ENCODE results near the gene WDR46. TPM values are rescaled to one million over a fixed set of nuclear protein-coding genes. Genes with fewer than 3 reads are reported as not detected.

The WDR46 gene
- total RNA-seq, 1 donor from 2014 or later, result 36.3 TPM

DNA sequence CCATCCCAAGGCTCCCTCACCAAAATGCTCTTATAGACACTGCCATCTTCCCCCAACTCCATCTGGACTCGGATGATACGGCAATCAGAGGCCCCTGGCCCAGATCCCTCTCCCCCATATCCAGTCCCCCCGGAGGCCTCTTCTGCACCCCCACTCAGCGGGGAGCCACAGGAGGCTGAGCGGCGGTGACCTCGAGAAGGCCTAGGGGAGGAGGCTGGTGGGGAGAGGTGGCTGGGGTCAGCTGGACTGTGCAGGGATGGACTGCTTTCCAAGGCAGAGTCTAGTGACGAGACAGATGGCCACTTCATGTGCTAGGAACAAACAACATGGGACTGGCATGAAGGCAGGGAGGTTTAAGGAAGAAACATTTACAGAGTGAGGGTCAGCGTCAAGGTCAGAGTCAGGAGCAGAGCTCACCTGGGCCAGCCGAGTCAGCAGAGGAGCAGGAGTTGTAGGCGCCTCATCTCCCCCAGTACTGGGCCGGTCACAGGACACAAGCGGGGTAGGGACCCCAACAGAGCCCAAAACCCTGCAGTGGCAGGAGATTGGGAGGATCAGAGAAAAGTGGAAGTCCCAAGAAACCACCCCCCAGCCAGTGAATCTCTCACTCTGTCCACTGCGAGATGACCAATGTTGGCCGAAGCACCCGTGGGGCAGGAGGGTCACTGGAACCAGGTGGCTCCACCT is 4.1 kb upstream of the WDR46 start:
- H3K36me3 ChIP-seq, result peaks cover 0 to 45% of the 10 kb centered on the region in 2 donors
- no peaks in the 10 kb centered on the region for H3K27me3 ChIP-seq
- H3K4me3 ChIP-seq, result no peak overlapping the region
- no peak overlapping the region for H3K27ac ChIP-seq
- TF ChIP-seq POLR2AphosphoS5 (IDR thresholded peaks at IDR 0.05; ENCODE audit: insufficient read depth in 1 of 2, low read depth in 1 of 2) (no peak), POLR2A (IDR thresholded peaks at IDR 0.05) (no peak)
- TF ChIP-seq, protein P1, sequence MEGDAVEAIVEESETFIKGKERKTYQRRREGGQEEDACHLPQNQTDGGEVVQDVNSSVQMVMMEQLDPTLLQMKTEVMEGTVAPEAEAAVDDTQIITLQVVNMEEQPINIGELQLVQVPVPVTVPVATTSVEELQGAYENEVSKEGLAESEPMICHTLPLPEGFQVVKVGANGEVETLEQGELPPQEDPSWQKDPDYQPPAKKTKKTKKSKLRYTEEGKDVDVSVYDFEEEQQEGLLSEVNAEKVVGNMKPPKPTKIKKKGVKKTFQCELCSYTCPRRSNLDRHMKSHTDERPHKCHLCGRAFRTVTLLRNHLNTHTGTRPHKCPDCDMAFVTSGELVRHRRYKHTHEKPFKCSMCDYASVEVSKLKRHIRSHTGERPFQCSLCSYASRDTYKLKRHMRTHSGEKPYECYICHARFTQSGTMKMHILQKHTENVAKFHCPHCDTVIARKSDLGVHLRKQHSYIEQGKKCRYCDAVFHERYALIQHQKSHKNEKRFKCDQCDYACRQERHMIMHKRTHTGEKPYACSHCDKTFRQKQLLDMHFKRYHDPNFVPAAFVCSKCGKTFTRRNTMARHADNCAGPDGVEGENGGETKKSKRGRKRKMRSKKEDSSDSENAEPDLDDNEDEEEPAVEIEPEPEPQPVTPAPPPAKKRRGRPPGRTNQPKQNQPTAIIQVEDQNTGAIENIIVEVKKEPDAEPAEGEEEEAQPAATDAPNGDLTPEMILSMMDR (IDR thresholded peaks at IDR 0.05), result no peak
- H3K9me3 ChIP-seq, result no peaks in the 10 kb centered on the region
- intact Hi-C loops (cut with DNase I), result no loop called here
- no peak for DNase-seq (ENCODE audit: extremely low spot score in 2 of 2)
- H3K4me1 ChIP-seq, result peaks cover 36% of the 10 kb centered on the region

DNA sequence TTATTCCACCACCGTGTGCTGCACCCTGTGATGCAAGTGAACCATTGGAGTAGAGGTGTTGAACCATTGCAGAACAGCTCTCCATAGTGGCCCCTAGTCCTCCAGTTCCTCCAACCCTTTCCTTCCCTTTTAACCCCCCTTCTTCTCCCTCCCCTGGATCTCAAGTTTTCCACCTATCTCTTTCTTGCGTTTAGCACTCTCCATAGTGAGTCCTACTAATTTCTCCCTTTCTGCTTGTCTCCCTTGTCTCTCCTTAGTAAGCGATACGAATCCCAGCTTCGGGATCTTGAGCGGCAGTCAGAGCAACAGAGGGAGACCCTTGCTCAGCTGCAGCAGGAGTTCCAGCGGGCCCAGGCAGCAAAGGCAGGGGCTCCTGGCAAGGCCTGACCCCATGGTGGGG is 1.4 kb upstream of the WDR46 start:
- Histone ChIP-seq H3K4me3 (peak overlapping the region; percentile 63 to 81), H3K27ac (no peak overlapping the region), H3K27me3 (no peaks in the 10 kb centered on the region), H3K4me1 (peaks cover 28% of the 10 kb centered on the region), H3K9me3 (no peaks in the 10 kb centered on the region), H3K36me3 (peaks cover 0 to 31% of the 10 kb centered on the region in 2 donors)
- DNase-seq (ENCODE audit: extremely low spot score in 2 of 2), result no peak
- intact Hi-C loops (cut with DNase I), result no loop called here
- TF ChIP-seq, protein P1 (IDR thresholded peaks at IDR 0.05), result no peak
- no peak for TF ChIP-seq POLR2AphosphoS5 (IDR thresholded peaks at IDR 0.05; ENCODE audit: insufficient read depth in 1 of 2, low read depth in 1 of 2)
- TF ChIP-seq POLR2A (IDR thresholded peaks at IDR 0.05), result no peak

DNA sequence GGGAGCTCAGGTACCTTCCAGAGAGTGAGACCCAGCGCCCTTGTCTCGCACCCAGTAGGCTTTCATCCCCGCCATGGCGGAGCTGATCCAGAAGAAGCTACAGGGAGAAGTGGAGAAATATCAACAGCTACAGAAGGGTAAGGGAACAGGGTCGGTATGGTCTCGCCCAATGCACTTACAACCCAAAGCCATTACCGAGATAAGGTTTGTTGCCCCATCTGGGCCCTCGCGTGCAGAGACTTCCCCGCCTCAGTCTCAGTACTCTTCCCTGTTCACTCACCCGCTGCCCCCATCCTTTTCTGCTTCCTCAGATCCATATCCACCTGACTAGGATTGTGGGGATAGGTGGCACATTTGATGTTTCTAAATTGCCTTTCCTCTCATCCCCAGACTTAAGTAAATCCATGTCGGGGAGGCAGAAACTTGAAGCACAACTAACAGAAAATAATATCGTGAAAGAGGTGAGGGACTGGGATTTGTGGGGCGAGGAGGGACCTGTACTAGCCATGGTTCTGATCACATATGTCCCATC is 811 bp upstream of the WDR46 start:
- Histone ChIP-seq H3K9me3 (no peaks in the 10 kb centered on the region), H3K27ac (peak overlapping the region; percentile 81), H3K27me3 (no peaks in the 10 kb centered on the region), H3K36me3 (peaks cover 0 to 28% of the 10 kb centered on the region in 2 donors), H3K4me3 (peak overlapping the region; percentile 63 to 81), H3K4me1 (peaks cover 28% of the 10 kb centered on the region)
- TF ChIP-seq, protein P1 (IDR thresholded peaks at IDR 0.05), result no peak
- TF ChIP-seq POLR2AphosphoS5 (IDR thresholded peaks at IDR 0.05; ENCODE audit: insufficient read depth in 1 of 2, low read depth in 1 of 2), result peak in 1 of 2 donors; percentile 4
- DNase-seq (ENCODE audit: extremely low spot score in 2 of 2), result no peak
- intact Hi-C loops (cut with DNase I), result no loop called here

DNA sequence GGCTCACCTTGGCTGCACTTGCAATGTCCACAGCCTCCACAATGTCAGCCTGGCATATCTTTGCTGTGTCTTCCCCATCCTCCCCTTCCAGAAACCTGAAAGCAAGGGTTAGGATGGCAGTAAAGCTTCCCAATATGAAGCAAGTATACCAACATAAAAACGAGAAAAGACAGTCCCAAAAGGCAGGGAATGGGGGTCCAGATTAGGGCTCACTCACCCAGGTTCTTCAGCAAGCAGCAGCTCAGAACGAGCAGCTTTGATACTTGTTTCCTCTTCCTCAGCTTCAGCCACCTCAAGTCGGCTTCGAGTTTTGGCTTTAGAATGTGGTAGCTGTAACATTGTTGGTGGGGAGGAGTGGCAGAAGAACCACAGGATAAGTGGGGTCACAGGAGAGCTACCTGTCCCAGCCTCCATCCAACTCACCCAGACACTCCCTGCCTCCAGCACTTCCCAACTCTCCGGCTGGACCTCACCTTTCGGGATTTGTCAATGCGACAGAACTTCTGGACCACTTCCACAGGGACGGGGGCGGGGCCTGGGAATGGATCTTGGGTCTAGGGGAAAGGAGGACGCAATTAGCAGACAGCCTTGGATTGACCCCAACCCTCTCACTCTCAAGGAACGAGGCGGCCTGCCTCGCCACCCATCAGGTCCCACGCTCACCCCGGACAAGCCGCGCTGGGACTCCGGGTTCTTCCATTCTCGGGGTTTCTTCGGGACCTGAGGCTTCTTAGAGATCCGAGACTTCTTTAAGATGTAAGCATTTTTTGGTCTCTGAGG is 708 bp downstream of the WDR46 start:
- peaks cover 28% of the 10 kb centered on the region for H3K4me1 ChIP-seq
- H3K4me3 ChIP-seq, result peak overlapping the region; percentile 63 to 81
- H3K36me3 ChIP-seq, result peaks cover 0 to 41% of the 10 kb centered on the region in 2 donors
- H3K9me3 ChIP-seq, result no peaks in the 10 kb centered on the region
- intact Hi-C loops (cut with DNase I), result no loop called here
- DNase-seq (ENCODE audit: extremely low spot score in 2 of 2), result no peak
- peak overlapping the region; percentile 81 for H3K27ac ChIP-seq
- no peaks in the 10 kb centered on the region for H3K27me3 ChIP-seq
- TF ChIP-seq POLR2A (IDR thresholded peaks at IDR 0.05) (no peak), POLR2AphosphoS5 (IDR thresholded peaks at IDR 0.05; ENCODE audit: insufficient read depth in 1 of 2, low read depth in 1 of 2) (no peak)
- TF ChIP-seq, protein P1 (IDR thresholded peaks at IDR 0.05), result no peak
